ENCODE data around the gene DNAH12. TPM values are rescaled to one million over a fixed set of nuclear protein-coding genes. Genes with fewer than 3 reads are reported as not detected.
"Not testable (repeated sequence)": the region's sequence is repeated elsewhere in the genome, so short reads cannot be mapped to it uniquely, and the experiment has no call there.

The DNAH12 gene
- total RNA-seq, 1 donor from 2014 or later = 0.80 TPM

DNA sequence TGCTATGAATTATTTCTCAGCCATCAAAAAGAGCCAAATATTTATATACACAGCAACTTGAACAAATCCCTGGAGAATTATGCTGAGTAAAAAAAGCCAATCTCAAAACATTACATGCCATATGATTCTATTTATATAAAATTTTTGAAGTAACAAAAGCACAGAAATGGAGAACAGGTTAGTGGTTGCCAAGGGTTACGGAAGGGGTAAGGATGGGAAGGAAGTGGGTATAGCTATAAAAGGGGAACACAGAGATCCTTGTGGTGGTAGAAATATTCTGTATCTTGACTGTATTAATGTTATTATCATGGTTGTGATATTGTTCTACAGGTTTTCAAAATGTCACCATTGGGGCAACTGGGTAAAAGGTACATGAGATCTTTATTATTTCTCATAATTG lies 189.4 kb downstream of the DNAH12 start:
- intact Hi-C loops (cut with DNase I) = no loop called here
- DNase-seq (ENCODE audit: low spot score) (no peak), ATAC-seq (no peak)

- ATAC-seq (no peak), DNase-seq (ENCODE audit: low spot score) (no peak)
- intact Hi-C loops (cut with DNase I) = no loop called here
Measured at GRCh38 chr3:57350271-57350670, 193.9 kb downstream of the DNAH12 start.

- DNase-seq (ENCODE audit: low spot score); ATAC-seq; intact Hi-C loops (cut with DNase I): not testable (repeated sequence)
Measured at GRCh38 chr3:57339071-57339642, 205.0 kb downstream of the DNAH12 start.

DNA sequence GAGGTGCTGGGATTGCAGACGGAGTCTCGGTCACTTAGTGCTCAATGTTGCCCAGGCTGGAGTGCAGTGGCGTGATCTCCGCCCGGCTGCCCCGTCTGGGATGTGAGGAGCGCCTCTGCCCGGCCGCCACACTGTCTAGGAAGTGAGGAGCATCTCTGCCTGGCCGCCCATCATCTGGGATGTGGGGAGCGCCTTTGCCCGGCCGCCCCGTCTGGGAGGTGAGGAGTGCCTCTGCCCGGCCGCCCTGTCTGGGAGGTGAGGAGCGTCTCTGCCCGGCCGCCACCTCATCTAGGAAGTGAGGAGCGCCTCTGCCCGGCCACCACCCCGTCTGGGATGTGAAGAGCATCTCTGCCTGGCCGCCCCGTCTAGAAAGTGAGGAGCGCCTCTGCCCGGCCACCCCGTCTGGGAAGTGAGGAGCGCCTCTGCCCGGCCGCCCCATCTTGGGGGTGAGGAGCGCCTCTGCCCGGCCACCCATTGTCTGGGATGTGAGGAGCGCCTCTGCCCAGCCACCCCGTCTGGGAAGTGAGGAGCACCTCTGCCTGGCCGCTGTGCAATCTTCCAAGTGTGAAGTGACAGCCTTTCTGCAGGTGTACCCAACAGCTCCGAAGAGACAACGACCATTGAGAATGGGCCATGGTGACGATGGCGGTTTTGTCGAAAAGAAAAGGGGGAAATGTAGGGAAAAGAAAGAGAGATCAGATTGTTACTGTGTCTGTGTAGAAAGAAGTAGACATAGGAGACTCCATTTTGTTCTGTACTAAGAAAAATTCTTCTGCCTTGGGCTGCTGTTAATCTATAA lies 205.7 kb downstream of the DNAH12 start:
- ATAC-seq; DNase-seq (ENCODE audit: low spot score); intact Hi-C loops (cut with DNase I): not testable (repeated sequence)

DNA sequence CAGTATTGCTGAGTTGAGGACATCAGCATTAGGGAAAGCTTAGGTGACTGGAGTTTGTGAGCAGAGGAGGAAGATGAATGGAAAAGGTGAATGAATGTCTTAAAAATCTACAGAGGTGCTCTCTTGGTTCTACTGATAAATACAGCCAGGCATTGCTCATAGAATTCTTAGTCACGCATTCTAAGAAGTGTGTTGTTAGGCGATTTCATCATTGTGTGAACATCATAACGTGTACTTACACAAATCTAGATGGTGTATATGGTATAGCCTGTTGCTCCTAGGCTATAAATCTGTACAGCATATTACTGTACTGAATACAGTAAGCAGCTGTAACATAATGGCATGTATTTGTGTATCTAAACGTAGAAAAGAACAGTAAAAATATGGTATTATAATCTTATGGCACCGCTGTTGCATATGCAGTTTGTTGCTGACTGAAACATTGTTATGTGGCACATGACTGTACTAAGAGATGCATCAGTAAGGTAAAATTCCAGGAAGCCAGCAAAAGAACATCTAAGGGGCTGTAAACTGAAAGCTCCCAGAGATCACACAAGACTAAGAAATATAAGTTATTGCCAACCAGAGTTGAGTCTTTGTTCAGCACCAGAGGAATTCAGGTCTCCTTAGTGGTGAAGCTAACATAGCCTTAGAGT lies 208.7 kb downstream of the DNAH12 start:
- ATAC-seq (no peak), DNase-seq (ENCODE audit: low spot score) (no peak)
- intact Hi-C loops (cut with DNase I) = no loop called here

DNA sequence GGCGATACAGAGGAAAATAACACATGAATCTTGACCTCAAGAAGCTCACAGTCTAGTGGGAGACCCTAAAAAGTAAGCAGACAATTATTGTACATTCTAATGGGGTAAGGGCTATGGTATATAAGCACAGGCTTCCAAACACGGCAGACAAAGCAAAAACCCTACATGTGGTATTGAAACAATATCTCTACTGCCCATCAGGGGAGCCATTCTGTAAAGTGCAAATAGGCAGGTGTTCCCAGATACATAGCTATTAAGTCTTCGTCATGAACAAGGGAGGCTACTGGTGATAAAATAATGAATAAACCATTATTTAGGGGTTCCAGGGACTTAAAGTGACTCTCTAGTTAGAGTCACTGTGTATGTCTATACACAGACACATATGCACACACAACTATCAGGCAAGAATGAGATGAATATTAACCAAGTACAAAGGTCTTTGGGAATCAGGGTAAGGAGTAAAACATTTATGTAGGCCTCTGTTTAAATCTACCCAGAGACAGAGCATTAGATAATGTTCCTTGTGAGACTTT lies 213.0 kb downstream of the DNAH12 start:
- intact Hi-C loops (cut with DNase I) = no loop called here
- DNase-seq (ENCODE audit: low spot score) (no peak), ATAC-seq (no peak)

- ATAC-seq; intact Hi-C loops (cut with DNase I); DNase-seq (ENCODE audit: low spot score): not testable (repeated sequence)
Measured at GRCh38 chr3:57326498-57326897, 217.6 kb downstream of the DNAH12 start.

GRCh38 chr3:57314204-57314603 lies 229.9 kb downstream of the DNAH12 start:
- DNase-seq (ENCODE audit: low spot score) (no peak), ATAC-seq (no peak)
- intact Hi-C loops (cut with DNase I) = no loop called here

DNA sequence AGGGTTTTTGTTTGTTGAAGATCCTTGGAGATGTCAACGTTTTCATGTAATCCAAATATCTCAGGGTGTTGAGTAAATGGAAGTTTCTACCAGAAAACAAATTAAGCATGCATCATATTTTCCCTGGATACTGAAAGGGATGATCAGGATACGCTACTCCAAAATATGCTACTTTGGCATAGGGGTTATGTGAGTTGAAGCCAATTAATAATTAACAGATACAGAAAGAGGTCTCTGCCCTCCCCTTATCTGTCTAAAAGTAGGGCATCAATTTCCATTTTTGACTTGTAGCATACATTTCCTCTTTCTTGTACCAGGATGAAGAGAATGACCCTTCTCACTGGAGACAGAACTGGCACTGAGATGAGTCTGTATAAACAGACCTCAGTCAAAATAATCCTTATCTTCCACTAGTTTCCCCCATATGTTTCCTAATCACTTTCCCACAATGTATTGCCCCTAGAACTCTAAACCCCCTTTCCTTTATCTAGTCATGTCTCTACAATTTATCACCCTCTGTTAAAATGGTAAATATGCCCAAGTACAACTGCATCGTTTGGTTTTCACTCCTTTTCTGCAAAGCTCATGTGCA lies 234.3 kb downstream of the DNAH12 start:
- DNase-seq (ENCODE audit: low spot score) (no peak), ATAC-seq (no peak)
- intact Hi-C loops (cut with DNase I) = no loop called here

GRCh38 chr3:57303520-57303919 lies 240.6 kb downstream of the DNAH12 start:
- intact Hi-C loops (cut with DNase I); ATAC-seq: not testable (repeated sequence)

DNA sequence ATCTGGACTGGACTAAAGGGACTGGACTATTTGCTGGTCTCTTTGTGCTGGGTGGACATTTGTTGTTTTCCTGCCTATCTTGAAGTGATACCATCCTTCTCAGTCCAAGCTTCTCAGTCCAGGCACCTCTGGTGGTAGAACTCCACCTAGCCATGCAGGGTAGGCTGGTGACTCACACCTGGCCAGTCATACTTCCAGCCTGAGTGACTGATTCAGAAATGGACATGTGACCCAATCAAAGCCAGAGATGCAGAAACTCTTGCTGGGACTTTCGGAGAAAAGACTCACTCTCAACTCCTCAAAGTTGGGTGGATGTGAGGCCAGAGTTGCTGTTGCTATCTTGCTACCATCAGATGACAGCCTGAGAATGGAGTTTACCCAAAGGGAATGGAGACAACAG lies 246.1 kb downstream of the DNAH12 start:
- no peak for ATAC-seq
- DNase-seq (ENCODE audit: low spot score) = no peak
- intact Hi-C loops (cut with DNase I) = no loop called here

More at GRCh38 chr3:57303520-57303919, 240.6 kb downstream of the DNAH12 start:
- DNase-seq (ENCODE audit: low spot score) = not testable (repeated sequence)

- DNase-seq (ENCODE audit: low spot score) (no peak), ATAC-seq (no peak)
- intact Hi-C loops (cut with DNase I) = no loop called here
Measured at GRCh38 chr3:57292897-57293526, 251.1 kb downstream of the DNAH12 start.

DNA sequence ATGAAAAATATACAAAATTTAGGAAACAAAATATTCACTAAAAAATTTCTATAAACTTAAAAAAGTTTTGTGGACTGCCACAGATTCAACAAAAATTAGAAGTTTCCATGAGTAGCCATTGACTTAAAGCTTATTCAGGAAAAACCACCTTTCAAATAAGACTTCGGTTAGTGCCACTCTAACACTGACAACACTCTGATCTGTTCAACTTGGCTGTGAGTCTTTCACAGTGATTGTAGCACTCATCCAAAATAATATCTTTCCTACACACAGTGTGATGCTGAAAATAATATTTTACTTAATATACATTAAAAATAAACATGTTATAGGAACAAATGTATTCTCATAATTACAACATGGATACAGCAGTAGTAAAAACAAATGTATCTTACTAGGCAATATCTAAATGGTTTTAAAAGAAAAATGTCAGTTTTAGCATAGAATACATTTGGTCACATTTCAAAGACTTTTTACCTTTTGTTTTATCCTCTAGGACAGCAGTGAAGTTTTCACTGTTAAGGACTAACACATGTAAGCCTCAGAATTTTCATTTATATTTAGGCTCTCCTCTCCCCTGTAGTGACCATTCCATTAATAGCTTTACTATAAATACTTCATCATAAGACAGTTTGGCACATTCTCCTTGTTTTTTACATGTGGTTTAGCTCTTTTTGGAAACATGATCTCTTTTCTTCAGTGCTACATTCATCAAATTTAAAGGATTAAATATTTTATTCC lies 251.8 kb downstream of the DNAH12 start, which contains the start of gene ASB14:
TSS of gene ASB14 (minus strand) at position 527 of the 738 bp plus-strand sequence. CDS start 652 bp downstream, outside the sequence.
- DNase-seq (ENCODE audit: low spot score) (no peak), ATAC-seq (no peak)
- intact Hi-C loops (cut with DNase I) = no loop called here

DNA sequence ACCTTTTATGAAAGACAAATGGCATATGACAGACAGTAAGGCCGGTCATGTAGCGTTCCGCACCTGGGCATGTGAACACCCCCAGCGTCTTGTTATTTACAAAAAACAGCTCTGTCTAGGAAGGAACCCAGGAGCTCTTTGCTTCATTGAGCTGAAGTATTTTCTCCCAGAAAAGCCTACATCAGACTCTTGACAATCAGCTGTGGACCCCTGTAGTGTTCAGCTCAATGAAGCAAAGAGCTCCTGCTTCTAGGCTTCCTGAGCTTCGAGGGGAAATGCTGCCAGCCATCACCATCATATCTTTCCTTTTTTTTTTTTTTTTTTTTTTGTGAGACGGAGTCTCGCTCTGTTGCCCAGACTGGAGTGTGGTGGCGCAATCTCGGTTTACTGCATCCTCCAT lies 255.7 kb downstream of the DNAH12 start:
- ATAC-seq (no peak), DNase-seq (ENCODE audit: low spot score) (no peak)
- intact Hi-C loops (cut with DNase I) = no loop called here

DNA sequence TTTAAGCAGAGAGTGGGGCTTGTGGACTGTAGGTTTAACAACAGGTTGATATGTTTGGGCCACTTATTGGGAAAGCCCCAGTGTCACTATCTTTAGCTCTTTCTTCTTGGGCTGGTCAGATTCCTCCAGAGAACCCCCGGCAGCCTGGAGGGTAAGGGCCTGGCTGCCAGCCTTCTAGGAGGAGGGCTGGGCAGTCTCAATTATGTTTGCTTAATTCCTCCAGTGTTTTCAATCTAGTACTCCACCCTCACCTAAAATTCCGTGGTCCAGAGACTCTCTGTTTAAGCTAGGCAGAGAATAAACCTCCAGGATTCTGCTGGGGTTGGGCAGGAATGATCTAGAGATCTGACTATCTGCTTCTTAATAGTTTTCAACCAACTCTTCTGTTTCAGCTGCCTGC lies 256.9 kb downstream of the DNAH12 start:
- DNase-seq (ENCODE audit: low spot score) = no peak
- no peak for ATAC-seq
- intact Hi-C loops (cut with DNase I) = no loop called here

- DNase-seq (ENCODE audit: low spot score) = no peak
- intact Hi-C loops (cut with DNase I) = no loop called here
- no peak for ATAC-seq
Measured at GRCh38 chr3:57283334-57283733, 260.8 kb downstream of the DNAH12 start.

GRCh38 chr3:57281715-57282114 lies 262.4 kb downstream of the DNAH12 start:
- DNase-seq (ENCODE audit: low spot score) (no peak), ATAC-seq (no peak)
- intact Hi-C loops (cut with DNase I) = no loop called here

GRCh38 chr3:57279685-57280084 lies 264.5 kb downstream of the DNAH12 start:
- DNase-seq (ENCODE audit: low spot score) (no peak), ATAC-seq (no peak)
- intact Hi-C loops (cut with DNase I) = no loop called here
